ENCODE data around the gene TASP1. TPM values are rescaled to one million over a fixed set of nuclear protein-coding genes. Genes with fewer than 3 reads are reported as not detected.

The TASP1 gene, protein sequence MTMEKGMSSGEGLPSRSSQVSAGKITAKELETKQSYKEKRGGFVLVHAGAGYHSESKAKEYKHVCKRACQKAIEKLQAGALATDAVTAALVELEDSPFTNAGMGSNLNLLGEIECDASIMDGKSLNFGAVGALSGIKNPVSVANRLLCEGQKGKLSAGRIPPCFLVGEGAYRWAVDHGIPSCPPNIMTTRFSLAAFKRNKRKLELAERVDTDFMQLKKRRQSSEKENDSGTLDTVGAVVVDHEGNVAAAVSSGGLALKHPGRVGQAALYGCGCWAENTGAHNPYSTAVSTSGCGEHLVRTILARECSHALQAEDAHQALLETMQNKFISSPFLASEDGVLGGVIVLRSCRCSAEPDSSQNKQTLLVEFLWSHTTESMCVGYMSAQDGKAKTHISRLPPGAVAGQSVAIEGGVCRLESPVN
- 10 to 100 TPM in 2 of 3 donors, 1 to 10 TPM in 1; 9.5 to 12.5 (median 11.4) TPM for total RNA-seq

DNA sequence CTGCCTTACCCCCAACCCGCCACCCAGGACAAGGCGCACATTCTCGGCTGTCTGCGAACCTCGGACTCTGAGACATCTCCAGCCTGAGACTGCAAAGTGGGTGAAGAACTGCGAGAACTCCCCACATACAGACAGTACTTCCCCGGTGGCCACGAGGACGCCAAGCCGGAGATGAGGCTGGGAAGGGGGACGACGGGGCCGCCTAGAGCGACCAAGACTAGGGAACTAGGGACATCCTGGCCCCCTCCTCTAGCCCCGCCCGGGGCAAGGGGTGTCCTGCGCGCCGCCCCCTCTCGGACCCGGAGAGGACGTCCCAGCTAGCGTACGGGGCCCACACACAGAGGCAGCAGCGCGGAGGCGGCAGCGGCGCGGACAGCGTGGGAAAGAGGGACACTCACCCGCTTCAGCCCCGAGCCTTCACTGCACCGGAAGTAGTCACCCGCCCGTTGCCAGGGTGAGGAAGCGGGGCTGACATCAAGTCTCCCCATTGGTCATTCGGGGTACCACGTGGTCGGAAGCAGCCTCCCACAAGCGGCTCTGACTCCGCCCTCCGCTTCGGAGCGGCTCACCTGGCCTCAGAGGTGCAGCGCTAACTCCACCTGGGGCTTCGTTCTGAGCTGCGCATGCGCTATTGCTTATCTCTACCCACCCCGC is at the start of gene TASP1:
Gene TASP1, minus strand, starts transcription at position 437 of the 654 bp plus-strand sequence. CDS start 8,854 bp downstream, outside the sequence.
- H3K27me3 Mint-ChIP-seq (ENCODE audit: low read depth), result peaks cover 3% of the 10 kb centered on the region

DNA sequence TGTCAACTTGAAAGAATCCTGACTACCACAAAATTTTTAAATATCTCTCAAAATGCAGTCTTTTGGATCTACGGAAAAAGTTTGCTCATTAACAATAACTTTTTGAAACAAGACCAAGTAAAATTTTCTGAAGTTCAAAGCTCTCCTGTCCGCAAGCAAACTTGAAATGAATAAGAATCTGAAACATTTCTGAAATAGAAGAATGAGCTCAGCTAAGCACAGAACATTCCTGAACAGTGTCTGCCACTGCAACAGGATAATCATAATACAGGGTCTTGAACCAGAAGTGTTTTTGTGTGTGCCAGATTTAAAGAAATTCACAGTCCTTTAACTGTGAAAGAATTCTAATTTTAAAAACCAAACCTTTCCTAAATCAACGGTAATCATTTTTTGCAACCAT is 49.1 kb upstream of the TASP1 start:
- Mint-ChIP-seq H3K36me3 (ENCODE audit: insufficient read depth) (no peaks in the 10 kb centered on the region), H3K9me3 (no peaks in the 10 kb centered on the region), H3K27me3 (ENCODE audit: low read depth) (peaks cover 23% of the 10 kb centered on the region), H3K4me1 (ENCODE audit: low read depth) (no peaks in the 10 kb centered on the region), H3K4me3 (no peak overlapping the region)
- DNase-seq (no peak), ATAC-seq (no peak)

More for the DNA sequence above, at the start of gene TASP1:
- DNase-seq, result peak; percentile 97
- peak; percentile 98 to 99 for ATAC-seq
- Mint-ChIP-seq H3K4me1 (ENCODE audit: low read depth) (peaks cover 18% of the 10 kb centered on the region), H3K4me3 (peak within 1 kb of the TSS; percentile 88), H3K36me3 (ENCODE audit: insufficient read depth) (no peaks in the 10 kb centered on the region), H3K9me3 (no peaks in the 10 kb centered on the region)

DNA sequence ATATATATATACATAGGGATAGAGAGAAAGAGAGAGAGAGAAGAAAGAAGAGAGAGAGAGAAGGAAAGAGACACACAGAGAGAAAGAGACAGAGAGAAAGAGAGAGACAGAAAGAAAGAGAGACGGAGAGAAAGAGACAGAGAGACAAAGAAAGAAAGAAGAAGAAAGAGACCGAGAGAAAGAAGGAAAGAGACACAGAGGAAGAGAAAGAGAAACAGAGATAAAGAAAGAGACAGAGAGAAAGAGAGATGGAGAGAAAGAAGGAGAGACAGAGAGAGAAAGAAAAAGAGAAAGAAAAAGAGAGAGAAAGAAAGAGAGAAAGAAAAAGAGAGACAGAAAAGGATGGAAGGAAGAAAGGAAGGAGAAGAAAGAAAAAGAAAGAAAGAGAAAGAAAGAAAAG is 46.9 kb upstream of the TASP1 start:
- no peak overlapping the region for H3K4me3 Mint-ChIP-seq
- H3K9me3 Mint-ChIP-seq, result no peaks in the 10 kb centered on the region
- peaks cover 21% of the 10 kb centered on the region for H3K27me3 Mint-ChIP-seq (ENCODE audit: low read depth)
- no peak for DNase-seq
- no peaks in the 10 kb centered on the region for H3K4me1 Mint-ChIP-seq (ENCODE audit: low read depth)
- ATAC-seq, result no peak
- H3K36me3 Mint-ChIP-seq (ENCODE audit: insufficient read depth), result no peaks in the 10 kb centered on the region

DNA sequence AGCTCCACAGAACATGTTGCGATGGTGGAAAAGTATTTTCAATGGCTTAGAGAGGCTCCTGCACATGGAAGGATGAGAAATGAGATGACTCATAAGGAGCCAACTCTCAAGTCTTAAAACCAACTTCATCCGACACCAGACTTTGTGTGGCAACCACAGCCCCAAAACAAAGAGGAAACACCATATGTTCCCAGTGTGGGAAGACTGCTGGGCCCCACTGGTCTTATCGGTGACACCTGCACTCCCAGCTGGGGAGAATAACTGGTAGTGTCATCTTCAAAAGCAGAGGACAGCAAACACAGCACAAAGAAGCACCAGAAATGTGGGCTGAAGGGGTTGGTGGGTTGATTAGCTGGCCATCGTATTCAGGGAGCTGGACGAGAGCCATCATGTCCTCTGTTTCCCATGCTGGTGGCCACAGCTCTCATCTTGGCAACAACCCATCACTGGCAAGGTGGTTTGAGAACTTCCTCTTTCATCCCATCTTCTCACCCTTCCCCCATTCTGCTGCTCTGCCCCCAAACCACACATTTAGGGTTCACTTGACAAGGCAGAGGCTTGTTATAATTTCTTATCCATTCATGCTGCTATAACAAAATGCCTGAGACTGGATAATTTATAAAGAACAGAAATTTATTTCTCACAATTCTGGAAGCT is 46.0 kb upstream of the TASP1 start:
- no peaks in the 10 kb centered on the region for H3K36me3 Mint-ChIP-seq (ENCODE audit: insufficient read depth)
- no peaks in the 10 kb centered on the region for H3K9me3 Mint-ChIP-seq
- peaks cover 21% of the 10 kb centered on the region for H3K27me3 Mint-ChIP-seq (ENCODE audit: low read depth)
- H3K4me1 Mint-ChIP-seq (ENCODE audit: low read depth), result no peaks in the 10 kb centered on the region
- ATAC-seq (no peak), DNase-seq (no peak)
- H3K4me3 Mint-ChIP-seq, result no peak overlapping the region

DNA sequence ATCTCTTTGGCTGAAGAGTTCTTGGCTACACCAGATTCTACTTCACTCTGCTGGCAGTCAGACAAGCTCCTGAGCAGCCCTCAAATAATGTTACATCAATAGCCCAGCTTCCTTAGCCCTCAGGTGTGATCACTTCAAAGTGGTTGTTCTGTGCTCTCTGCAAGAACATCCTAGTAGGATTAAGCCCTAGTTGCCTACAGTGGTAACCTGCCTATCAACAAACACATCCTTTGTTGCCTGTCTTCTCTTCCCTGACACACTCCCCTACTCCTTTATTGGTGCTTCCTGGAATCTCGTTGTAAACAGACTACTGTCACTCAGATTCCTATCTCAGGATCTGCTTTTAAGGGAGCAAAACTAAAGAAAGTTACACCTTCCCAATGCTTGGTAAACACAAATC is 45.1 kb upstream of the TASP1 start:
- ATAC-seq (no peak), DNase-seq (no peak)
- no peak overlapping the region for H3K4me3 Mint-ChIP-seq
- no peaks in the 10 kb centered on the region for H3K4me1 Mint-ChIP-seq (ENCODE audit: low read depth)
- H3K27me3 Mint-ChIP-seq (ENCODE audit: low read depth), result peaks cover 21% of the 10 kb centered on the region
- H3K36me3 Mint-ChIP-seq (ENCODE audit: insufficient read depth), result no peaks in the 10 kb centered on the region
- no peaks in the 10 kb centered on the region for H3K9me3 Mint-ChIP-seq

DNA sequence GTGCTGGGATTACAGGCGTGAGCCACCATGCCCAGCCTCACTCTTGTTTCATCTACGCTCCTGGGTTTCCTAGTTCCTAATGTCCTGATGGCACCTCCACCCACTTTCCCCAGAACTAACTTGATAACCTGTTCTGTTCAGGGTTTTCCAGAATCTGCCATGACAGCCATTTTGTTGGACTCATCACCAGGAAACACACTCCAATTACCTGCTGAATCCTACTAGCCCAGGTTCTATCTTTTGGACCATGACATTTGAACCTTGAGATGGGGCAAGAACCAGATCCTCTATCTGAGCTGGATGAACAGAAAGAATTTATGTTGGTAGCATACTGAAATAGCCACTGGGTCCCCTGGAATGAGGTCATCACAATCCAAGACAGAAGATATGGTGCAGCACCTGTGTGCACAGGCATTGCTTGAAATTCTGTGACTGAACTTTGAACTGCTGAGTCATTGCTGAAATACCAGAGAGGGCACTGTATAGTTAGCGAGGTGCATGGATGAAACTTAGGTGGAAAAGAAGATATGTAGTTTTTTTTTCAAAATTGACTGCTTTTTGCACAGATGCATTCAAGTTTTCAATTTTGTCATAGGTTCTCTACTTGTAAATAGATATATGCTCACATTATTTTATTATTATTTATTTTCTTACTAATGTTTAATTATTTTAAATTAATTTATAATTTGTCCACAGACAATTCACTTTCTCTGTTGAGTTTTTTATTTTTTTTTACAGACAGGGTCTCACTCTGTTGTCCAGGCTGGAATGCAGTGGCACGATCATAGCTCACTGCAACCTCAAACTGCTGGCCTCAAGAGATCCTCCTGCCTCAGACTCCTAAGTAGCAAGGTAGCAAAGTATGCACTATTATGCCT is 42.8 kb upstream of the TASP1 start:
- ATAC-seq (no peak), DNase-seq (no peak)
- Mint-ChIP-seq H3K36me3 (ENCODE audit: insufficient read depth) (no peaks in the 10 kb centered on the region), H3K4me3 (no peak overlapping the region), H3K9me3 (no peaks in the 10 kb centered on the region), H3K4me1 (ENCODE audit: low read depth) (no peaks in the 10 kb centered on the region), H3K27me3 (ENCODE audit: low read depth) (peaks cover 17% of the 10 kb centered on the region)

DNA sequence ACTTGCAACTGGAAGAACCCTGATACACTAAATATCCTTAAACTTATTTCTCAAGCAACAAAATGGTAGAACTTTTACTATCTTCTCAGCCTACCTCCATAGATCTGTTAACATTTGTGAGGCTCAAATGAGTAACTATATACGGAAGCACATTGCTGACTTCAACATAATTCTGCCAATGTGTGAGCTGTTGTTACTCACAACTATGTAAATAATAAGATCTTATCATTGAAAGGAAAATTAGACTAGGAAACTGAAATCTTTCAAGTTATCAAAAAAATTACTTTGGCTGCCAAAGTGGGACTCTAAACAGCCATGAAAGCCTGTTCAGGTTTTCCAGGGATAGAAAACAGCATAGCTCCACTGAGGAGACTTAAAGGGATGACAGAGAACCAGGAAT is 40.2 kb upstream of the TASP1 start:
- H3K27me3 Mint-ChIP-seq (ENCODE audit: low read depth), result peaks cover 12% of the 10 kb centered on the region
- H3K4me3 Mint-ChIP-seq, result no peak overlapping the region
- H3K36me3 Mint-ChIP-seq (ENCODE audit: insufficient read depth), result no peaks in the 10 kb centered on the region
- H3K4me1 Mint-ChIP-seq (ENCODE audit: low read depth), result no peaks in the 10 kb centered on the region
- ATAC-seq (no peak), DNase-seq (no peak)
- no peaks in the 10 kb centered on the region for H3K9me3 Mint-ChIP-seq

DNA sequence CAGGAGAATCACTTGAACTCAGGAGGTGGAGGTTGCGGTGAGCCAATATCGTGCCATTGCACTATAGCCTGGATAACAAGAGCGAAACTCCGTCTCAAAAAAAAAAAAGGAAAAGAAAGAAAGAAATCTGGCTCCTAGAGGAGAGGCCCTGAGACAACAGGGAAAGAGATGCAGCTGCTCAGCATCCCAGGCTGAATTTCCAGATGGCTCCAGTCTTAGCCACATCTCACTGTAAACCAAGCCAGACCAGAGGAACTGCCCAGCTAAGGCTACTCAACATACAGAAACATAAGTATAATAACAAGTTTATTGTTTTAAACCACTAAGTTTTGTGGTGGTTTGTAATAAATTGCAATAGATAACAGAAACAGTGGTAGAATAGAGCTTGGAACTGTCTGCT is 38.5 kb upstream of the TASP1 start:
- ATAC-seq (no peak), DNase-seq (no peak)
- Mint-ChIP-seq H3K27me3 (ENCODE audit: low read depth) (peaks cover 7% of the 10 kb centered on the region), H3K4me3 (no peak overlapping the region), H3K9me3 (no peaks in the 10 kb centered on the region), H3K36me3 (ENCODE audit: insufficient read depth) (no peaks in the 10 kb centered on the region), H3K4me1 (ENCODE audit: low read depth) (no peaks in the 10 kb centered on the region)

DNA sequence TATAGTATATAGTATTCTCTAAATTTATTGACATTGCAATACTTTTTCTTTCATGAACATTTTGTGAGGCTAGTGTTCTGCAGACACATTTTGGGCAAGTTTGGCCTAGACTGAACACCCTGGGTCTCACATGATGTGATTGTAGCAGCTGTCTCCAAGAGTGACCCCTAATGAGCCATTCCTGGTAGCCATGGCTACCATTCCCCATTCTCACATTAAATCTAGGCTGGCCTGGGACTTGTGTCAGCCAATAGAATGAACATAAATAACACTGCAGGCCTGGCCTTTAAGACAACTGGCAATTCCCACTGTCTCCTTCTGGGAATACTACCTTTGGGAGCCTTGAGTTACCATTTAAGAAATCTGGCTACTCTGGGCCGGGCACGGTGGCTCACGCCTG is 38.0 kb upstream of the TASP1 start:
- Mint-ChIP-seq H3K27me3 (ENCODE audit: low read depth) (peaks cover 12% of the 10 kb centered on the region), H3K9me3 (no peaks in the 10 kb centered on the region), H3K4me3 (no peak overlapping the region), H3K4me1 (ENCODE audit: low read depth) (no peaks in the 10 kb centered on the region), H3K36me3 (ENCODE audit: insufficient read depth) (no peaks in the 10 kb centered on the region)
- no peak for ATAC-seq
- no peak for DNase-seq

DNA sequence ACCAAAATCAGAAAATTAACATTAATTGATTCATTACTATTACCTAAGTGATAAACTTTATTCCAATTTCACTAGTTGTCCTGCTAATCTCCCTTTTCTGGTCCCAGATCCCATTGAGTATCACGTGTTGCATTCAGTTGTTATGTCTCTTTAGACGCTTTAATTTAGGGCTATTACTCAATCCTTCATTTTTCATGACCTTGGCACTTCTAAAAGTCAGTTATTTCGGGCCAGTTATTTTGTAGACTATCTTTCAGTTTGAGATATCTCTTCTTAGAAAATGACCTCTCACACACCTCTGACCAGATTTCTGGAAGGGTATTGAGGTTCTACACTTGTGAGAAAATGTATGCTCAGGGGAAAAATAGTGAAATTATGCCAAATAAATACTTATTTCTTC is 34.0 kb upstream of the TASP1 start:
- Mint-ChIP-seq H3K27me3 (ENCODE audit: low read depth) (peaks cover 25% of the 10 kb centered on the region), H3K9me3 (no peaks in the 10 kb centered on the region), H3K36me3 (ENCODE audit: insufficient read depth) (no peaks in the 10 kb centered on the region), H3K4me3 (no peak overlapping the region), H3K4me1 (ENCODE audit: low read depth) (no peaks in the 10 kb centered on the region)
- ATAC-seq (no peak), DNase-seq (no peak)

DNA sequence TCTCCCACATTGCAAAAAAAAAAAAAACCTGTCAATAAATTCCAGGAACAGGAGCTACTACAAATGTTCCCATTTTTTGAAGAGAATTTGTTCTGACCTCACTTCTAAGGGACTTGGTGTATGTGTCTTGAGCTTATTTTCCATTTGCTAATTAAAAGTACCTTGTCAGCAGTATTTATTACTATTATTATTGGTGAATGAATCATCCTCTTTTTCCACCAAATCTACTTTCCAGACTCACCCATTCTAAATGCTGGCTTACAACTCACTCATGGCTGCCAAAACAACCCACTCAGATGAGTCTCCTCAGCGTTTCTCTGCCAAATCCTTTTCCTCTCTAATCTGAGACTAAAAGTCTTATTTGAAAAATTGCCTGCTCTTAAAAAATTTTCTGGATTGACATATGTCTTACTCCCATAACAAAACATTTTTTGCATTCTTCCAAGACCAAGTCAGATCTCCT is 33.2 kb upstream of the TASP1 start:
- no peak for DNase-seq
- peaks cover 25% of the 10 kb centered on the region for H3K27me3 Mint-ChIP-seq (ENCODE audit: low read depth)
- no peaks in the 10 kb centered on the region for H3K4me1 Mint-ChIP-seq (ENCODE audit: low read depth)
- no peak overlapping the region for H3K4me3 Mint-ChIP-seq
- no peak for ATAC-seq
- H3K36me3 Mint-ChIP-seq (ENCODE audit: insufficient read depth), result no peaks in the 10 kb centered on the region
- no peaks in the 10 kb centered on the region for H3K9me3 Mint-ChIP-seq

DNA sequence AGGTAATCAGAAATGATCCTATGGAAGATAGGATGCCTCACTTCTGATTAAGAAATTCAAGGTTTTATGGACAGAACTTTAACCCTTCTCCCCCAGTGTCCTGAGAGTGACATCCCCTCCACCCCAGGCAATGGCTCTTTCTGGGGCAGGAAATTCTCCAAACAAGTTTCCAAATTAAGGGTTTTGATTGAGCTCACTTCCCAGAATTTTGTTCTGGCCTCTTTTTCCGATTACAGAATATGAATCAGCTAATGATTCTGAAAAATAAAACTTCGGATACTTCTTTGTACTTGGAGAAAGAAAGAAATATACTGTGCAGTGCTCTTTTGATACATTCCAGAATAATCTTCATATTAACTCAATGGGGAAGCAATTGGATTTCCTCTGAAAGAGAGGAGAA is 32.8 kb upstream of the TASP1 start:
- Mint-ChIP-seq H3K9me3 (no peaks in the 10 kb centered on the region), H3K4me3 (no peak overlapping the region), H3K4me1 (ENCODE audit: low read depth) (no peaks in the 10 kb centered on the region), H3K36me3 (ENCODE audit: insufficient read depth) (no peaks in the 10 kb centered on the region), H3K27me3 (ENCODE audit: low read depth) (peaks cover 25% of the 10 kb centered on the region)
- no peak for DNase-seq
- ATAC-seq, result no peak

DNA sequence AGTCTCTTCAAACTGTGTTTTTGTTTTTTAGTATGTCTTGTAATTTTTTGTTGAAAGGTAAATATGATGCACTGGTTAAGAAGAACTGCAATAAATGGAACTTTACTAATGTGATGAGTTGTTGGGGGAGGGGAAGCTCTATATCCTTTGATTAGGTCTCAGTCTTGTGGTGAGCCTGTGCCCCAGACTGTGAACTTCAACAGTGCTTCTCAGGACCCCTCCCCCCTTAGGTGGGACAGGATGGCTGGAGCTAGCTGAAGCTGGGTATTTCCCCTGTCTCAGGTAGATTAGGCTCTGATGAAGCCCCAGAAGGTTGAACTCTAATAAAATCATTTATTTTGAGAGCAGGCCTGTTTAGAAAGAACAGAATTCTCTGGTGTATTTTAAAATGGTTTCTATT is 31.4 kb upstream of the TASP1 start:
- Mint-ChIP-seq H3K36me3 (ENCODE audit: insufficient read depth) (no peaks in the 10 kb centered on the region), H3K4me1 (ENCODE audit: low read depth) (no peaks in the 10 kb centered on the region), H3K9me3 (no peaks in the 10 kb centered on the region), H3K27me3 (ENCODE audit: low read depth) (peaks cover 25% of the 10 kb centered on the region), H3K4me3 (no peak overlapping the region)
- DNase-seq (no peak), ATAC-seq (no peak)

All from activated T-cell treated with anti-CD3 and anti-CD28 coated beads, Interleukin-2, amount 50 U/mL, for 4 hours (primary cell).